Right lobe of liver (tissue), 6 donors: Measurements from ENCODE around the gene PYGL. TPM values are rescaled to one million over a fixed set of nuclear protein-coding genes. Genes with fewer than 3 reads are reported as not detected.

Experiments
- ATAC-seq, 4 donors: fragments of 200-7000 bp; cut with Tn5 transposase; one replicate each; pipeline ENCODE4 v1.9.1; 2020; ENCODE audit warnings: mild to moderate bottlenecking in 4 of 4, moderate library complexity in 4 of 4
- DNase-seq, 3 donors: peaks; one replicate each; pipeline ENCODE4 v3.0.0-alpha.2; 2020
- H3K27ac ChIP-seq, 3 donors: fragments of 200-600 bp; one replicate each; pipeline ENCODE4 v1.8.0; 2022
- H3K27me3 ChIP-seq, 2 donors: fragments of 200-600 bp; one replicate each; pipeline ENCODE4 v1.8.0; 2022
- H3K36me3 ChIP-seq, 4 donors: fragments of 200-600 bp; sonication (generic) in 1 of 4; one replicate each; pipeline versions ENCODE4 v1.5.1 to v1.8.0; 2017 to 2022; ENCODE audit warnings: control low read depth in 1 of 4
- H3K4me1 ChIP-seq, 4 donors: fragments of 200-600 bp; sonication (generic) in 1 of 4; one replicate each; pipeline versions ENCODE4 v1.5.1 to v1.8.0; 2017 to 2022; ENCODE audit warnings: control low read depth in 1 of 4
- H3K4me3 ChIP-seq, 3 donors: fragments of 200-600 bp; one replicate each; pipeline ENCODE4 v1.8.0; 2022
- H3K9me3 ChIP-seq, 4 donors: fragments of 200-600 bp; sonication (generic) in 1 of 4; one replicate each; pipeline versions ENCODE4 v1.5.1 to v1.8.0; 2017 to 2022; ENCODE audit warnings: control low read depth in 1 of 4
- POLR2A ChIP-seq: fragments of 450-650 bp; IDR thresholded peaks from one replicate; pipeline ENCODE4 v1.6.1; 2017; ENCODE audit warnings: antibody characterized with exemption, mild to moderate bottlenecking
- WGBS: methylation state at CpG from one replicate; pipeline ENCODE4 v1.1.6; 2018; ENCODE audit warnings: low coverage, low lambda C conversion rate; ENCODE audit not compliant: insufficient coverage; ENCODE audit errors: missing lambda C conversion rate; 5-methylcytosine and 5-hydroxymethylcytosine counted together
- intact Hi-C, 2 donors: fragments of 100-400 bp; cut with DNase I; formaldehyde crosslinking; loops; one replicate each; pipeline versions ENCODE4 v1.11.2 to v1.14.1; 2022
- total RNA-seq, 6 experiments: library from RNA; depleted of rRNA in 2 of 6; stranded (reverse); fragments of >200 nt in 2 of 6; fragmentation: NEBNext Ultra II Directional in 3 of 6; extraction: Animal tissue kit (Norgen Biotek cat#: 25700) in 3 of 6; gene quantifications; one replicate each; pipeline versions ENCODE4 v1.1.0 to v1.2.4, GENCODE V29; 2016 to 2023
- TF ChIP-seq, protein P1 (sequence below), 4 donors: fragments of 200-600 bp in 3 of 4; fragments of 450-650 bp in 1 of 4; IDR thresholded peaks; one replicate each; pipeline versions ENCODE4 v1.5.1 to v1.8.0; 2016 to 2022; ENCODE audit warnings: antibody characterized with exemption in 4 of 4, mild to moderate bottlenecking in 2 of 4
- donor health status: DM: no; HTN: yes; CAD: no.
- donor health status: DM: no; HTN: no; CAD: no.
- donor health status: DM: no; HTN: no; CAD: no.
- donor health status: DM: no; HTN: yes; CAD: no.
- donor health status: DM: no; HTN: yes; CAD: no.

The PYGL gene
- total RNA-seq, 6 experiments from 2014 or later = 80.1 to 130 (median 107) TPM

DNA sequence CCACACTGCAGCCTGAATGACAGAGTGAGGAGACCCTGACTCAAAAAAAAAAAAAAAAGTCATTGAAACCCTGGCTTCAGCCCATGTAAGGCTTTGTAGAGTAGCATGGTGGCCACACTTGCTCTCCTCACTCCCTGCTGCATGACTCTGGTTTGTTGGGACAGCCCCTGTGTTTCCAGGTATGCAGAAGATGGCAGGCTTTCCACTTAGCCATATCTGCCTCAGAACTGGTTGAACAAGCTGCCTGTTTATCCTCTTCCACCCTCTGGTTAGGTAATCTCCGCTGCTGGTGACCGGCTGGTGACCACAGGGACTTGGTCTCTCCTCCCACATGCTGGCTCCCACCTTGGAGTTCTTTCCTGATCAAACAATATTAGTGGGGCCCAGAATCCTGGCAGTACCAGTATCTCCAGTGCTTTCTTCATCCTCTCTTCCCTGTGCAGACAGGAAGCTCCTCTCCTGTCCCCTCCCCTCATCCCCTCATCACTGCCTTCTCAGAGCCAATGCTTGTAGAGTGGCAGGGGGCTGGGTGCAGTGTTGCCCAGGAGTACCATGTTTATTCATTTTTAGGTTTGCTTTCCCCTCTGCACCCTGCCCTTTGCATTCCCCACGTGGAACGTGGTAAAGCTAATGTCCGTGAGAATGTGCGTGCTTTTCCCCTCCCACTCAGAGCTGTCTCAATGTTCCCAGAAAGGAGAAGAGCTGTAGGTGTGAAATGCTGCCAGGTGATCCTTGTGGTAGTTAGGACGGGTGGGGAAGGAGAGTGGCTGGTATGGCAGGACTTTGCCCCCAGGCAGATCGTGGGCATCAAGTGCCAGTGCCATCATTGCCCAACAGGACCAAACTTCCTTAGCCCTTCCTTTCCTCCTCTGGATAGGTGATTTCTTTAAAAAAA, 61.1 kb downstream of the PYGL start:
- Histone ChIP-seq H3K4me1 (no peaks in the 10 kb centered on the region), H3K4me3 (no peak overlapping the region), H3K9me3 (no peaks in the 10 kb centered on the region), H3K27me3 (no peaks in the 10 kb centered on the region), H3K36me3 (no peaks in the 10 kb centered on the region), H3K27ac (no peak overlapping the region)
- no peak for ATAC-seq
- 70% methylated on average over 6 of the region's 8 CpGs for WGBS
- no peak for DNase-seq
- intact Hi-C loops = no loop called here
- TF ChIP-seq, protein P1, sequence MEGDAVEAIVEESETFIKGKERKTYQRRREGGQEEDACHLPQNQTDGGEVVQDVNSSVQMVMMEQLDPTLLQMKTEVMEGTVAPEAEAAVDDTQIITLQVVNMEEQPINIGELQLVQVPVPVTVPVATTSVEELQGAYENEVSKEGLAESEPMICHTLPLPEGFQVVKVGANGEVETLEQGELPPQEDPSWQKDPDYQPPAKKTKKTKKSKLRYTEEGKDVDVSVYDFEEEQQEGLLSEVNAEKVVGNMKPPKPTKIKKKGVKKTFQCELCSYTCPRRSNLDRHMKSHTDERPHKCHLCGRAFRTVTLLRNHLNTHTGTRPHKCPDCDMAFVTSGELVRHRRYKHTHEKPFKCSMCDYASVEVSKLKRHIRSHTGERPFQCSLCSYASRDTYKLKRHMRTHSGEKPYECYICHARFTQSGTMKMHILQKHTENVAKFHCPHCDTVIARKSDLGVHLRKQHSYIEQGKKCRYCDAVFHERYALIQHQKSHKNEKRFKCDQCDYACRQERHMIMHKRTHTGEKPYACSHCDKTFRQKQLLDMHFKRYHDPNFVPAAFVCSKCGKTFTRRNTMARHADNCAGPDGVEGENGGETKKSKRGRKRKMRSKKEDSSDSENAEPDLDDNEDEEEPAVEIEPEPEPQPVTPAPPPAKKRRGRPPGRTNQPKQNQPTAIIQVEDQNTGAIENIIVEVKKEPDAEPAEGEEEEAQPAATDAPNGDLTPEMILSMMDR (IDR thresholded peaks at IDR 0.05) = no peak
- no peak for TF ChIP-seq POLR2A

DNA sequence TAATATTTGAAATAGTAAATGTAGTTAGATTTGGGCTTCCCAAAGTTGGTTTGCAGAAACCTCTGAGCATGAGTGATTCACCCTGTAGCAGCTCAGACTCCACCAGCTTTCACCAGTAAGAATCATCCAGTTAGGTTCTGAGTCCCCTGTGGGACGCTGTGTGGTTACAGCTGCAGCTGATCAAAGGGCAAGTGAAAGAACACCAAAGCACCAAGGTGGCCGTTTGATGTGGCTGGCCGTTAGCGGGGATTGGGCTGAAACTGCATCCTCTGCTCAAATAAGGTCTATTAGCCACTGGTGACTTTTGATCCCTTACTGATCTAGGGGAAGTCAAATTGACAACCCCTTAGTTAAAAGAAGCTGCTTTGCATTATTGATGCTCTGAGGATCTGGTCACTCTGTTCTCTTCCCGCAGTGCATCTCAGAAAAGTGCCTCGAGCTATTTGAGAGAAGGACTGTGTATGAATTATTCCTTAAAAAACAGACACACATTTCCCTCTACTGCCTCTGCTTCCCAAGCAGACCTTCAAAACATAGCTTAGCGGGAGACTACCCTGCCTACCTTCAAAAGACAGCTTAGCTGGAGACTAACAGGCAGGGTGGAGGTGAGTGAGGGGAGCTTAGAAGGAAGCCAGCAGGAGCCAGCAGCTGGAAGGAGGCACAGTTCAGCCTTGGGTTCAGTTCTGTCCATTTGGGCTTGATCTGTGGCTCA, 68.8 kb downstream of the PYGL start:
- 31% methylated on average over 7 of the region's 7 CpGs for WGBS
- Histone ChIP-seq H3K27me3 (peaks cover 0 to 11% of the 10 kb centered on the region in 2 donors), H3K4me1 (peaks cover 0 to 6% (median 0%) of the 10 kb centered on the region in 4 donors), H3K36me3 (no peaks in the 10 kb centered on the region), H3K9me3 (no peaks in the 10 kb centered on the region), H3K4me3 (no peak overlapping the region), H3K27ac (no peak overlapping the region)
- TF ChIP-seq, protein P1 (IDR thresholded peaks at IDR 0.05) = no peak
- no peak for TF ChIP-seq POLR2A
- intact Hi-C loops = no loop called here
- DNase-seq (no peak), ATAC-seq (no peak)

DNA sequence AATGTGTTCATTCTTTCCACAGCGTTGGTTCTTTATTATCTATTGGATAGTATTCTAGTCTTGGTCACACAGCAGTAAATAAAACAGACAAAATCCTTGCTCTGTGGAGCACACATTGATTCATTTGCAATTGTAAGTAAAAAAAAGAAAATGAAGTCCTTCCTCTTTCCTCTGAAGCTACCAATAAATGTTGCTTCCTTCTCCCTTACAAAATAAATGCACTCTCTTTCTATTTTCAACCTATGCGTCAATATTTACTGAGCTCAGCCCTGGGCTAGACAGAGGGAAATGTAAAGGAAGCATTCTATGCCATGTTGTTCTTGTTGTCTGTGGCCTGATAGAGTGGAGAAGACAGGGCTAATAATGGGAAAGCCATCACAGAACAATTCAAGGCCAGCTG, 69.5 kb downstream of the PYGL start:
- intact Hi-C loops = no loop called here
- peaks cover 0 to 11% of the 10 kb centered on the region in 2 donors for H3K27me3 ChIP-seq
- WGBS = 46% methylated on average over 2 of the region's 2 CpGs
- H3K27ac ChIP-seq = no peak overlapping the region
- ATAC-seq (no peak), DNase-seq (no peak)
- H3K9me3 ChIP-seq = no peaks in the 10 kb centered on the region
- TF ChIP-seq, protein P1 (IDR thresholded peaks at IDR 0.05) = no peak
- TF ChIP-seq POLR2A = no peak
- no peaks in the 10 kb centered on the region for H3K36me3 ChIP-seq
- H3K4me3 ChIP-seq = no peak overlapping the region
- peaks cover 0 to 6% (median 0%) of the 10 kb centered on the region in 4 donors for H3K4me1 ChIP-seq

DNA sequence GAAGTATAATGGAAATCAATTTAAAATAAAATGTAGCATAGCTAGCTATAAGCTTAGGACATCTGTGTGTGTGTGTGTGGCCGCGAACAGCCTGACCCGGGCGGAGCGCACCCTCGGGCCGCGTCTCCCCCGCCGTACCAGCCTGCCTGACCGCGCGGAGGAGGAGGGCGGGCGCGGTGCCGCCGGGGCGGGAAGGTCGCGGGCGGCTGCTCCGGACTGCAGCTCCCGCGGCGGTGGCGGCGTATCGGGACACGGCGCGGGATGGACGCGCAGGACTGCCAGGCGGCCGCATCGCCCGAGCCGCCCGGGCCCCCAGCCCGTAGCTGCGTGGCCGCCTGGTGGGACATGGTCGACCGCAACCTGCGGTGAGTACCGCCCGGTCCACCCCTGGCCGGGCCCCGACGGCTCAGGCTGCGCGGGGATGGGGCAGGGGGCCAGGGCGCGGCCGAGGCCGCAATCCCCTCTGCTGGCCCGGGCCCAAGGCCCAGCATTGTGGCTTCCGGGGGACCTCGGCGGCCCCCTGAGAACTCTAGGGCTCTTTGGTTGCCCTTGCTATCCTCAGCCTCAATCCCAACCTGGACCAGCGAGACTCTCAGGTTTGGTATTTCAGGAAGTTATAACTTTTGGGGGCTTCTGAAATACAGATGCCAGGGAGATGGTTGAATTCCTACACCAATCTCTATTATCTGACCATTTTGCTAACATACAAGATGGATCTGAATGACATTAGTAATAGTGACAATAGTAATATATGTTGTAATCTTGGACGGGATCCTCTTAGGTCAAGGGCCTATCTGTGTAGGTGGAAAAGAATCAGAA, 72.2 kb downstream of the PYGL start, which contains the start of gene ABHD12B:
Gene ABHD12B (plus strand): TSS at position 140 of the 819 bp plus-strand sequence. CDS start 122 bp downstream, at position 262.
- ATAC-seq = peak; percentile 30 to 59 (median 43)
- H3K4me1 ChIP-seq = peaks cover 0 to 6% (median 0%) of the 10 kb centered on the region in 4 donors
- no peak for TF ChIP-seq POLR2A
- TF ChIP-seq, protein P1 (IDR thresholded peaks at IDR 0.05) = no peak
- peaks cover 0 to 11% of the 10 kb centered on the region in 2 donors for H3K27me3 ChIP-seq
- no peaks in the 10 kb centered on the region for H3K36me3 ChIP-seq
- H3K27ac ChIP-seq = no peak within 1 kb of the TSS
- WGBS = 13% methylated on average over 10 of the region's 63 CpGs
- intact Hi-C loops = no loop called here
- no peak for DNase-seq
- H3K4me3 ChIP-seq = no peak within 1 kb of the TSS
- no peaks in the 10 kb centered on the region for H3K9me3 ChIP-seq
